ENCODE results near the gene TGM5.

TGM5 gene

GRCh38 chr15:43186003-43186353, 80.8 kb downstream of the TGM5 start:
- no peak for DNase-seq

DNA sequence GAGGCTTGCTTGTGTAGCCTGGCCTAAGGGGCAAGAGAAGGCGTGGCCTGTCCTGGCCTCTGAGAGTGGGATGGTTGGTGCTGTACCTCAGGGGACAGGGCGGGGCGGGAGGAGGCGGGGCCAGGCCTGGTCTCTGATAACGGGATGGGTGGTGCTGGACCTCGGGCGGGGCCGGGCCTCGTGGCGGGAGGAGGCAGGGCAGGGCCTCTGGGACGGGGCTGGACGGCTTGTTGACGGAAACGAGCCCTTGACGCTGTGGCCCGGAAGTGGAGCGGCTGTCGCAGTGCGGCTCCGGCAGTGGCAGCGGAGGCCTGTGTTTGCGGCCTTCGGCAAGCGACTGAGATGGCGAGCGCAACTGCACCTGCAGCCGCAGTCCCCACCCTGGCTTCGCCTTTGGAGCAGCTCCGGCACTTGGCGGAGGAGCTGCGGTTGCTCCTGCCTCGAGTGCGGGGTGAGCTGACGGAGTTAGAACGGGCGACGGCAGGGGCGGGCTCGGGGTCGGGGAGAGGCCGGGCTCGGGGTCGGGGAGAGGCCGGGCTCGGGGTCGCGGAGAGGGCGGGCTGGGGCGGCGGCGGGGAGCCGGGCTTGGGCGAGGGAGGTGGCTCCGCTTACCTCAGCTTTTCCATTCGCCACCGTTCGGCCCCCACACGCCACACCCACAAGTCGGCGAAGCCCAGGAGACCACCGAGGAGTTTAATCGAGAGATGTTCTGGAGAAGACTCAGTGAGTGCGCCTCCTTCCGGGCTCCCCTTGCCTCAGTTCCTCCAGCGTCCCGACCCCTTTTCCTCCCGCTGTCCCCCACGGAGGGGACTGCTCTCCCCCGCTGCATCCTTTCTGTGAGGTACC, 81.3 kb downstream of the TGM5 start, which contains the start of gene CCNDBP1:
Gene CCNDBP1 (plus strand): TSS at position 247 of the 846 bp plus-strand sequence. CDS start 96 bp downstream, at position 343.
- peak; percentile 70 to 83 (median 79) for DNase-seq

DNA sequence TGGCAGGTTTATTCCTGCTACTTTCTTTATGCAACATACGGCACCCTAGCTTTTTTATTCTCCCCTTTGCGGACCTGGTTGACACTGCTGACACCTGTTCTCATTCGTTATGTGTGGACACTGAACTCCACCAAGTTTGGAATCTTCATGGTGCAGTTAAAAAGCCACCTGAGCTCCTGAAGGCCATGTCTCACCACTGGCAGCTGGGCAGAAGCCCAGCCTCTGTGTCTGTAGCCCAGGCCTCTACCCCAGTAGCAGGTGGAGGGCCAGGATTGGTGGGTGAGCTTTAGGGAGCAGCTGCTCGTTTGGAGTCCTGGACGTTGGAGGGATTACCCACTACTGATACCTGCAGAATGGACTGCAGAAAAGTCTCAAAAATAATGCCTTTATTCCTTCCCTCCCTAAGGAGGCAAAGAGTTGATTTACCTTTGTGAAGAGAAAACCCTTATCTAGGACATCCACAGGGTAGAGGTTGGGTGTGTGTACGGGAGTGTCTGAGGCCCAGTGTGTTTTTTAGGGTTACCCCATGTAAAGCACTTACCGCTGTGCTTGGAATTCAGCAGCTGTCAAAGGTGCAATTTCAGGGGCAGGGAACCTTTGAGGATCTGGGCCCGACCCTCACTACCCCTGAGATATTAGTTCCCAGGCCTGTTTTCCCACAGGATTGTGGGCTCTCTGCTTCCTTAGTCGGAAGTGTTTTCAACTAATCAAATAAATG, 82.2 kb downstream of the TGM5 start:
- no peak for DNase-seq

DNA sequence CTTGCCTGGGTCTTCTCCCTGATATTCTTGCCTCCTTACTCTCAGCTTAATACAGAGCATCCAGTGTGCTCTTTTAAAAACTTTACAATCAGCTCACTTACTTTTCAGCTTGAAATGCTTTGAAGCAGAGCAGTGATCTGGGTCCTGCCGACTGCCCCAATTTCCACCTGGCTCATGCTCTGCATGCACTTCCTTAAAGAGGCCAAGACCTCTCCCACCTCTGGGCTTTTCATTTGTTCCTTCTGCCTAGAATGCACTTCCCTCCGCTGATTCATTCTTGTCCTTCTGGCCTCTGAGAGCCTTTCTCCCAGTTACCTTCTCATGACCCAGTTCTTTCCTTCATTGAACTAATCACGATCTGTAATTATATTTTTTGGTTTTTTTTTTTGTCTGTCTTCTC, 83.5 kb downstream of the TGM5 start:
- DNase-seq, result no peak
